Ectodermal cell (in vitro differentiated cells): ENCODE measurements around the gene DRD4.

Experiments used
- H3K27ac ChIP-seq: 2 replicates; pipeline ENCODE4 v1.7.0; 2013; ENCODE audit warnings: mild to moderate bottlenecking, low read depth, low read length; ENCODE audit not compliant: insufficient read depth, poor library complexity, severe bottlenecking
- H3K27me3 ChIP-seq: 2 replicates; pipeline ENCODE4 v1.7.0; 2013; ENCODE audit warnings: mild to moderate bottlenecking, low read length; ENCODE audit not compliant: insufficient read depth, control insufficient read depth, poor library complexity, severe bottlenecking
- H3K36me3 ChIP-seq: one replicate; pipeline ENCODE4 v1.7.0; 2013; ENCODE audit warnings: low read length; ENCODE audit not compliant: control insufficient read depth, insufficient read depth
- H3K4me1 ChIP-seq: one replicate; pipeline ENCODE4 v1.7.0; 2013; ENCODE audit warnings: low read length; ENCODE audit not compliant: control insufficient read depth, insufficient read depth
- H3K4me3 ChIP-seq: 2 replicates; pipeline ENCODE4 v1.7.0; 2013; ENCODE audit warnings: low read depth, low read length, control low read depth; ENCODE audit not compliant: insufficient read depth
- H3K9me3 ChIP-seq: 2 replicates; pipeline ENCODE4 v1.7.0; 2013; ENCODE audit warnings: mild to moderate bottlenecking, low read length, moderate library complexity; ENCODE audit not compliant: control insufficient read depth
- WGBS, 2 experiments: methylation state at CpG; one replicate each; pipeline ENCODE4 v1.1.7; 2013; ENCODE audit warnings: missing lambda C conversion rate in 2 of 2; 5-methylcytosine and 5-hydroxymethylcytosine counted together

Gene DRD4

DNA sequence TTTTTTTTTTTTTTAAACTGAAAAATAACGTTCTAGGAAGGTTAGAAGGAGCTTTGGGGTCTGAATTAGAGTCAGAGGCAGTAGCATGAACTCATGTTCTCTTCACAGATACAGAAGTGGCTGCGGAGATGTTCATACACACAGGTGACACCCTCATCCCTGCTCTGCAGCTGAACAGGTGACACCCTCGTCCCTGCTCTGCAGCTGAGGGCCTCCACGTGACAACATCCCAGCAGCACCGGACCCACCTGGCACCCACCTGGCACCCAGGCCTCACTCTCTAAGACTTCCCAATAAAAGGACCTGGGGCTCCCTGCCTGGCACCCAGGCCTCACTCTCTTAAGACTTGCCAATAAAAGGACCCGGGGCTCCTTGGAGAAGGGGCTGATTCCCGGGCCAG is 19.8 kb downstream of the DRD4 start:
- 93 to 94% methylated on average over 7 of the region's 7 CpGs for WGBS, 2 experiments
- Histone ChIP-seq H3K36me3 (peaks cover 4% of the 10 kb centered on the region), H3K27ac (no peak overlapping the region), H3K4me1 (no peaks in the 10 kb centered on the region), H3K9me3 (no peaks in the 10 kb centered on the region), H3K27me3 (no peaks in the 10 kb centered on the region), H3K4me3 (no peak overlapping the region)

DNA sequence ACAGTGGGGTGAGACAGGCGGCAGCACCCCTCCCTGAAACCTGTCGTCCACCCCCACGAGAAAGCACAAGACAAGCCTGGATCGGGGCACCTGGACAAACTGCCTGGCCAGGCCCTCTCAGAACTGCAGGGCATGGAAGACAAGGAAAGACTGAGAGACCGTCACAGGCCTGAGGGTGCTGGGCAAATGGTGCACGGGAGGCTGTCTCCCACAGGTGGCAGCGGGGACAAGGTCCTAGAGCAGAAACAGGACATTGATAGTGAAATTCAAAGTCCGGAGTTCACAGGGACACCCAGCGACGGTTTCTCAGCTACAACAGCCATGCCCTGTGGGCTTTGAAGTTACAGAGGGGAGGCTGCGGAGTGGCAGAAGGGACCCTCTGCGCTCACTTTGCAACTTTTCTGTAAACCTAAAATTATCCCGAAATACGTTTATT is 20.6 kb downstream of the DRD4 start:
- no peaks in the 10 kb centered on the region for H3K4me1 ChIP-seq
- no peak overlapping the region for H3K4me3 ChIP-seq
- H3K27ac ChIP-seq: no peak overlapping the region
- H3K9me3 ChIP-seq: no peaks in the 10 kb centered on the region
- no peaks in the 10 kb centered on the region for H3K27me3 ChIP-seq
- peaks cover 4% of the 10 kb centered on the region for H3K36me3 ChIP-seq
- WGBS, 2 experiments: 88 to 90% methylated on average over 14 of the region's 14 CpGs

DNA sequence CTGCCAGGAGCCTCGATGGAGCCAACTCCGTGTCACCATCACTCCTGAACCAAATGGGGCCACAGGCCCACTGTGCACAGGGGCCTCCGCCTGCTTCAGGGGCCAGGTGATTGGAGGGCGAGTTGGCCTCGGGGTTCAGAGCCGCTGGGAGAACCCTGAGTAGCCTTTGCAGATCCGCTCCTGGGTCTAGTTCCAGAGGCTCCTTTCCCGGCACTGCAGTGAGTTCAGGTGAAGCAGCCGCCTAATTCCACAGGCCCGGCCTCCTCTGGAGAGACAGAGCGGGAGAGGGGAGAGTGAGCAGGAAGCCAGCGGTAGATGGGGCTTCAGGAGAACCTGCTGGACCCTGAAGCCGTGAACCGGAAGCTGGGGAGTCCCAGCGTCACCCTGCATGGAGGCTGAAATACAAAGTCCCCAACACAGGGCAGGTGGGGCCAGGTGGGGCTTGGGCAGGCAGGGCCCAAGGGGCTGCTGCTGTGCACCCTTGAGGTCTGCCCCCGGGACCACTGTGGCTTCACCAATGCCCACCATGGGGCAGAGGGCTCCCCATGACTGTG is 22.5 kb downstream of the DRD4 start:
- Histone ChIP-seq H3K27me3 (no peaks in the 10 kb centered on the region), H3K27ac (no peak overlapping the region), H3K4me1 (no peaks in the 10 kb centered on the region), H3K36me3 (peaks cover 4% of the 10 kb centered on the region), H3K9me3 (no peaks in the 10 kb centered on the region), H3K4me3 (no peak overlapping the region)
- 93 to 94% methylated on average over 16 of the region's 16 CpGs for WGBS, 2 experiments

DNA sequence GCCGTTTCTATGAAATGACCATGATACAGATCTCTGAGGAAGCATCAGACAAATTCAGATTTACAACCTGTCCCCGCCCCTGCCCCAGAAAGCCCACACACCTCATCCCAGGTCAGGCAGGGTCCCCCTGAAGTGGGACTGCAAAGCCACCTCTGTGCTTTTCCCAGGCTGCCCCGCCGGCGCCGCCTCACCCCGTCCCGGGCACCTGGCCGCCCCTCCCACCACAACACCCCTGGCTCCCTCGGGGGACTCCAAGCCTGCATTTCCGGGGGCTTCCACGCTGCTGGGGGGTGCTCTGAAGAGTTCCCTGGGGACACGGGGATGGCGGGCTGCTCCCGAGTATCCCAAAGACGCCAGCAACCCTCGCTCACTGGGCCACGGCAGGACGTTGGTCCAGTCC is 23.2 kb downstream of the DRD4 start:
- Histone ChIP-seq H3K27me3 (no peaks in the 10 kb centered on the region), H3K36me3 (peaks cover 5% of the 10 kb centered on the region), H3K9me3 (no peaks in the 10 kb centered on the region), H3K27ac (no peak overlapping the region), H3K4me3 (no peak overlapping the region), H3K4me1 (no peaks in the 10 kb centered on the region)
- WGBS, 2 experiments: 96 to 97% methylated on average over 19 of the region's 19 CpGs

DNA sequence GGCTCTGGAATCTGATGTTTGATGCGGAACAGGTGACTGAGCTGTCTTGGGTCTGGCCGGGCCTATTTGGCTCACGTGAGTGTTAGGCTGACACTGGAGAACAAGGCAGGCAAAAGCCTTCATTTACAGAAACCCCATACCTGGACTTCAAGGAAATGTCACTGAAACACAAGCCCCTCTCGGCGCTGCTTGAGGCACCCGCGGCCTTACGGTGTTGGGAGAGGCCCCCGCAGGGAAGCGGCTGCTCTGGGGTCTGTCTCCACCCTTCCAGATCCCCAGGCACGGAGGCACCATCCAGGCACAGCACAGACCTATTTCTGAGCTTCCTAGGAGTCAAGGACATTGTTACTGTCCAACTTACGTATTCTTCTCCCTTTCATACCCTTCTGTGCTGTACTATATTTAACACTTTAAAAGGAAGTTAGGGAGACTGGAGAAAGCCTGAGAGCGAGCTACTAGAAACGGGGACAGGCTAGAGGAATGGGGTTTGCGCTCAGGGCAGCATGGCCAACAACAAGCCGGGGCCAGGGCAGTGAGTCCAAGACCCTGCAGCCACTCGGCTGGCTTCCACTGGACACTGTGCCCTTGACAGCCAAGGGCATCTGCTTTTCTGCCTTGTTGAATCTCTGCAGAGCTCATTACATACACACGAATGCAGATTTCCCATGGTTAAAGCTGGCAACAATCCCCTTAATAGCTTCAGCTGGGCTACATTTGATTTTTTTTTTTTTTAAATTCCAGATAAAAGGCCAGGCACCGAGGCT is 23.8 kb downstream of the DRD4 start:
- Histone ChIP-seq H3K27me3 (no peaks in the 10 kb centered on the region), H3K27ac (no peak overlapping the region), H3K4me1 (no peaks in the 10 kb centered on the region), H3K4me3 (no peak overlapping the region), H3K36me3 (peaks cover 11% of the 10 kb centered on the region), H3K9me3 (no peaks in the 10 kb centered on the region)
- 92 to 93% methylated on average over 19 of the region's 19 CpGs for WGBS, 2 experiments

DNA sequence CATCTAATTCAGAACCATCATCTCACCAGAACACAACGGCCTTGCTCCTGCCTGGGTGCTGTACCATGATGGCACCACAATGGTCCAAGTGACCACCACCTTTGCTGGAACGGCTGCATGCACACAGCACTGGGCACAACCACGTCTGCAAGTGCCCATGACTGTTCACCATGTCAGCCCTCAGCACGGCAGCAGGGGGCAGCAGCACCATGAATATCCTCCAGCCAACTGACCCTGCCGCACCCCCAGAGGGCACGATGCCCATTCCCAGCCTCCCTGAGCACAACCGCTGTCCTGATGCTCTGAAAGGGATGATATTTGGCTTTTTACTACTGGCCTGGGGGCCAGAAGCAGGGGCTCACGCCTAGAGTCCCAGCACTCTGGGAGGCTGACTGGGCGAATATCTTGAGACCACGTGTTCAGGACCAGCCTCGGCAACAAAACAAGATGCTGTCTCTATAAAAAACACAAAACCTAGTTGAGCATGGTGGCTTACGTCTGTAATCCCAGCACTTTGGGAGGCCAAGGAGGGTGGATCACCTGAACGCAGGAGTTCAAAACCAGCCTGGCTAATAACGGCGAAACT is 25.7 kb downstream of the DRD4 start:
- Histone ChIP-seq H3K4me1 (no peaks in the 10 kb centered on the region), H3K4me3 (no peak overlapping the region), H3K27ac (no peak overlapping the region), H3K36me3 (peaks cover 13% of the 10 kb centered on the region), H3K27me3 (no peaks in the 10 kb centered on the region), H3K9me3 (no peaks in the 10 kb centered on the region)
- WGBS, 2 experiments: 83 to 85% methylated on average over 15 of the region's 15 CpGs

DNA sequence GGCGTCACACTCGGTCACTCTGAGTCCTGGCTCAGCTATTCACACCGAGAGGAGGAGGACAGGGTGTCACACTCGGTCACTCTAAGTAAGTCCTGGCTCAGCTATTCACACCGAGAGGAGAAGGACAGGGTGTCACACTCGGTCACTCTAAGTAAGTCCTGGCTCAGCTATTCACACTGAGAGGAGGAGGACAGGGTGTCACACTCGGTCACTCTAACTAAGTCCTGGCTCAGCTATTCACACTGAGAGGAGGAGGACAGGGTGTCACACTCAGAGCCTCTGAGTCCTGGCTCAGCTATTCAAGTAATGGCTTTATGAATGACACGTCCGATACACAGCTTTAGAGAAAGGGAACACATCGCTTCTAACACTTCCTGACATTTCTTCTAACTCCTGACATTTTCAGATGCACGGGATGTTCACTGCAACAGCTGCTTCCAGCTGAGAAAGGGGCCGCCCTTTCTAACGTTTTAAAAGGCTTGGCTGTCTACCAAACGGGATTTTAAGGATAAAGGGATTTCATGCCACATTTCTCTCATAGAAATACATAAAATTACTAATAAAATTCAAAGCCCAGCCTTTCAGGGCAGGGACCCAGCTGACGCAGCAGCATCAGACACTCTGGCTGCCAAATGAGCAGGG is 28.1 kb downstream of the DRD4 start:
- H3K36me3 ChIP-seq: peaks cover 13% of the 10 kb centered on the region
- H3K9me3 ChIP-seq: no peaks in the 10 kb centered on the region
- no peaks in the 10 kb centered on the region for H3K4me1 ChIP-seq
- WGBS, 2 experiments: 93 to 95% methylated on average over 15 of the region's 15 CpGs
- no peak overlapping the region for H3K27ac ChIP-seq
- H3K4me3 ChIP-seq: no peak overlapping the region
- H3K27me3 ChIP-seq: no peaks in the 10 kb centered on the region

DNA sequence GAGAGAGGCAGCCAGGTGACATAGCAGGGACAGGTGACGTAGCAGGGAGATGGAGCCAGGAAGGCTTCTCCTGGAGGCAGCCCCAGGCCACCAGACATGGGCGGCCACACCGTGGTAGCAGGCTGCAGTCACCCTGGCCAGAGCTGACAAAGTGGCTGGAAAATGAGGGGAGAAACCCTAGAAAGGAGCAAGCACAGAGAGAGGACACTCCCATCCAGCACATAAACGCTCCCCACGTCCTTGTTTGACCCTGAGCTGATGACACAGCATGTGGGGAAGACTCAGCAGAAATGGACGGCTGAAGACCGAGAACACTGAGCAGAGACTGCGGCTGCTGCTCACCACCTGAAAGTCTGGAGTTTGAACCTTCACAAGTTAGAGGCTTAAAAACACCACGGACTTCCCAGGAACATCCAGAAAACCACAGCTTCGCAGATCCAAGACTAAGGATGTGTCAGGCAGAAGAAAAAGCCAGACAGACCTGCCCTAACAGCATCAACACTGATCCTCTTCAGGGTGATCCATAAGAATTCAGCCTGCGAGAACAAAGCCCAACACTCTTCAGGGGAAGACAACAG is 28.7 kb downstream of the DRD4 start:
- WGBS, 2 experiments: 94 to 95% methylated on average over 11 of the region's 11 CpGs
- Histone ChIP-seq H3K4me1 (no peaks in the 10 kb centered on the region), H3K36me3 (peaks cover 9% of the 10 kb centered on the region)

DNA sequence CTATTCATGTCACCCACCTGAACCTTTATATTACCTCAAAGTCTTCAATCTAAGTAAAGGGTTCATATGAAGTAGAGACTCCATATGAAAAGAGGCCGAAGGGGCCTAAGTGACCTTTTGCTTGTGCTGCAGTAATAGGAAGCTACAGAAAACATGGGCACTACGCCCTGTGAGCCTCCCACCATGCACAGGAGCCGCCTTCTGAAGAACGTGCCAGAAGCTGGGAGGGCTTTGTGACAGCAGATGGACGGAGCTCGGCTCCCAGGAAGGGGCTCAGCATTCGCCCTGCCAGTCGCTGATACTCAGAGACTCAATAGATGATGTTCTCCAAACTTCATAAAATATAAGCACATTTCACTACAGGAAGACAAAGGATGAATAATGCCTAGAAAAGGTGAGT is 36.8 kb downstream of the DRD4 start:
- 89 to 93% methylated on average over 8 of the region's 8 CpGs for WGBS, 2 experiments
- H3K36me3 ChIP-seq: peaks cover 25% of the 10 kb centered on the region
- no peaks in the 10 kb centered on the region for H3K27me3 ChIP-seq

More for the DNA sequence above, 28.7 kb downstream of the DRD4 start:
- Histone ChIP-seq H3K9me3 (no peaks in the 10 kb centered on the region), H3K27ac (no peak overlapping the region), H3K4me3 (no peak overlapping the region), H3K27me3 (no peaks in the 10 kb centered on the region)

DNA sequence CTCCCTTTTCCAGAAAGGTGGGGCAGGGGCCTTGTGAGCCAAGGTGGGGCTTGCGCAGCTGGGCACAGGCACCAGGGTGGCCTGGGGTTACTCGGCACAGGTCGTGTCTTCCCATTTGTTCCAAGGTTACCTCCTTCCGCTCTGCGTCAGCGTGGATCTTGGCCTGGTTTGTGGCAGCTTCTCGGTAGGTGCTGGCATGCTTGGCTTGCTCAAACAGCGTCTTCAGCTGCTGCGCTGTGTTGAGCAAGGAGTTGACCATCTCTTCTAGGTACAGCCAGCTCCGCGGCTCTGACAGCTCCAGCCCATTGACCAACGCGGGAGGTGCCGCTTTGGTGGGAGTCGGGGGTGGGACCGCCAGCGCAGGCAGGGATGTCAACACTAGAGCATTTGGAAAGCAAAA is 37.3 kb downstream of the DRD4 start:
- 93 to 94% methylated on average over 17 of the region's 17 CpGs for WGBS, 2 experiments
- peaks cover 27% of the 10 kb centered on the region for H3K36me3 ChIP-seq

More for the DNA sequence above, 36.8 kb downstream of the DRD4 start:
- Histone ChIP-seq H3K4me3 (no peak overlapping the region), H3K9me3 (no peaks in the 10 kb centered on the region), H3K27ac (no peak overlapping the region), H3K4me1 (no peaks in the 10 kb centered on the region)

More for the DNA sequence above, 37.3 kb downstream of the DRD4 start:
- Histone ChIP-seq H3K4me3 (no peak overlapping the region), H3K4me1 (no peaks in the 10 kb centered on the region), H3K27me3 (no peaks in the 10 kb centered on the region), H3K27ac (no peak overlapping the region), H3K9me3 (no peaks in the 10 kb centered on the region)
